AG10803 (cell line): ENCODE data around the gene ZRANB1.
A peak's percentile ranks its signal among the peaks of the same experiment; 100 is the strongest.

ENCODE experiments used
- DNase-seq: peaks from one replicate; pipeline ENCODE4 v3.0.0; 2010; ENCODE audit warnings: low read depth
- H3K4me3 ChIP-seq: 2 replicates; pipeline ENCODE4 v1.5.1; 2011; ENCODE audit warnings: mild to moderate bottlenecking, low read length, control low read depth
- CTCF ChIP-seq: conservative IDR thresholded peaks from 2 replicates; pipeline ENCODE4 v1.5.1; 2011; ENCODE audit warnings: mild to moderate bottlenecking, low read length, control low read depth, inconsistent platforms

Gene ZRANB1

GRCh38 chr10:124903111-124903510 lies 38.8 kb upstream of the ZRANB1 start:
- no peak overlapping the region for H3K4me3 ChIP-seq
- peak; percentile 36 for DNase-seq
- no peak for TF ChIP-seq CTCF

- H3K4me3 ChIP-seq: no peak overlapping the region
- TF ChIP-seq CTCF: no peak
- DNase-seq: no peak
Measured at GRCh38 chr10:124904796-124905195, 37.1 kb upstream of the ZRANB1 start.

- DNase-seq: peak; percentile 94
- no peak overlapping the region for H3K4me3 ChIP-seq
- TF ChIP-seq CTCF: no peak
Measured at GRCh38 chr10:124906551-124907001, 35.3 kb upstream of the ZRANB1 start.

GRCh38 chr10:124909563-124909962 lies 32.4 kb upstream of the ZRANB1 start:
- no peak for DNase-seq

GRCh38 chr10:124911124-124912067 lies 30.5 kb upstream of the ZRANB1 start:
- no peak for TF ChIP-seq CTCF
- H3K4me3 ChIP-seq: peak overlapping the region; percentile 8; the same call in 1 of the 2 replicates
- peak; percentile 75 for DNase-seq

More at GRCh38 chr10:124909563-124909962, 32.4 kb upstream of the ZRANB1 start:
- no peak overlapping the region for H3K4me3 ChIP-seq
- TF ChIP-seq CTCF: no peak

- TF ChIP-seq CTCF: no peak
- H3K4me3 ChIP-seq: no peak overlapping the region
- DNase-seq: no peak
Measured at GRCh38 chr10:124912101-124912886, 29.6 kb upstream of the ZRANB1 start.
